ENCODE results near the gene SRPK1. TPM values are rescaled to one million over a fixed set of nuclear protein-coding genes. Genes with fewer than 3 reads are reported as not detected.

SRPK1 gene
- total RNA-seq, 4 donors from 2014 or later, result 25.4 to 36.5 (median 30.4) TPM

DNA sequence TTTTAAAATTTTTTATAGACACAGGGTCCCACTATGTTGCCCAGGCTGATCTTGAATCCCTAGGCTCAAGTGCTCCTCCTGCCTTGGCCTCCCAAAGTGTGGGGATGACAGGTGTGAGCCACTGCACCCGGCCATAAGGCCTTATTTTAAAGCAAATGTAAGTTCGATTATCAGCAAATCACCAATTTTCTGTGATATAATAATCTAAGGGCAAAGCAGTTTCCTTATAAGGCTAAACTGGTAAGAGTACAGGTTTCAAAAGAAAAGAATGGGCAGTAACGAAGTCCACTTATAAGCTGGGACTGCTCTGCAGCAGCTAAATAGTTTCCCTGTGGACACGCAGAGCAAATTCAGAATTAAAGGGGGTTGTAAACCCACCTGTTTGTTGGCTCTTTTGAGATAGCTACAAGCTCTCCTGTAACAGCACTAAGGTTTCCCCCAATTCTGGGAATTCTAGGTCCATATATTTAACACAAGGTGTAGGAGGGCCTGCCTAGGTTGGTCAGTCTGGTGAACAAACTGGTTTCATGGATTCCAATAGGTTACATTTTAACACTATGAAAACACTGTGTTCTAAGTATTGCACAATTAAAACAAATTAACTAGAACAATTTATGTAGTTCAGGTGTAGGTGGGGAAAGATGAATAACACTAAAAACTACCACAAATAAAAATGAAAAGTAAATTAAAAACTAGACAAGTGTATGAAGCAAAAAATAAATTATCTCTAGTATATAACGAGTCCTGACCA lies 89.5 kb downstream of the SRPK1 start:
- Histone ChIP-seq H3K9me3 (no peaks in the 10 kb centered on the region), H3K27ac (replicated peaks in 1 of 4) (no peak overlapping the region), H3K4me1 (peaks cover 0 to 14% (median 10%) of the 10 kb centered on the region in 4 donors), H3K27me3 (no peaks in the 10 kb centered on the region), H3K36me3 (peaks cover 0 to 30% (median 12%) of the 10 kb centered on the region in 4 donors), H3K4me3 (no peak overlapping the region)
- intact Hi-C loops (cut with DNase I), result no loop called here
- no peak for TF ChIP-seq EP300 (IDR thresholded peaks at IDR 0.05)
- TF ChIP-seq, protein P1, sequence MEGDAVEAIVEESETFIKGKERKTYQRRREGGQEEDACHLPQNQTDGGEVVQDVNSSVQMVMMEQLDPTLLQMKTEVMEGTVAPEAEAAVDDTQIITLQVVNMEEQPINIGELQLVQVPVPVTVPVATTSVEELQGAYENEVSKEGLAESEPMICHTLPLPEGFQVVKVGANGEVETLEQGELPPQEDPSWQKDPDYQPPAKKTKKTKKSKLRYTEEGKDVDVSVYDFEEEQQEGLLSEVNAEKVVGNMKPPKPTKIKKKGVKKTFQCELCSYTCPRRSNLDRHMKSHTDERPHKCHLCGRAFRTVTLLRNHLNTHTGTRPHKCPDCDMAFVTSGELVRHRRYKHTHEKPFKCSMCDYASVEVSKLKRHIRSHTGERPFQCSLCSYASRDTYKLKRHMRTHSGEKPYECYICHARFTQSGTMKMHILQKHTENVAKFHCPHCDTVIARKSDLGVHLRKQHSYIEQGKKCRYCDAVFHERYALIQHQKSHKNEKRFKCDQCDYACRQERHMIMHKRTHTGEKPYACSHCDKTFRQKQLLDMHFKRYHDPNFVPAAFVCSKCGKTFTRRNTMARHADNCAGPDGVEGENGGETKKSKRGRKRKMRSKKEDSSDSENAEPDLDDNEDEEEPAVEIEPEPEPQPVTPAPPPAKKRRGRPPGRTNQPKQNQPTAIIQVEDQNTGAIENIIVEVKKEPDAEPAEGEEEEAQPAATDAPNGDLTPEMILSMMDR (IDR thresholded peaks at IDR 0.05), result no peak
- no peak for TF ChIP-seq POLR2A (IDR thresholded peaks at IDR 0.05; ENCODE audit: low read depth)
- TF ChIP-seq POLR2AphosphoS5 (IDR thresholded peaks at IDR 0.05), result no peak
- DNase-seq (ENCODE audit: extremely low spot score), result no peak
- WGBS, result 93% methylated on average over 5 of the region's 5 CpGs

DNA sequence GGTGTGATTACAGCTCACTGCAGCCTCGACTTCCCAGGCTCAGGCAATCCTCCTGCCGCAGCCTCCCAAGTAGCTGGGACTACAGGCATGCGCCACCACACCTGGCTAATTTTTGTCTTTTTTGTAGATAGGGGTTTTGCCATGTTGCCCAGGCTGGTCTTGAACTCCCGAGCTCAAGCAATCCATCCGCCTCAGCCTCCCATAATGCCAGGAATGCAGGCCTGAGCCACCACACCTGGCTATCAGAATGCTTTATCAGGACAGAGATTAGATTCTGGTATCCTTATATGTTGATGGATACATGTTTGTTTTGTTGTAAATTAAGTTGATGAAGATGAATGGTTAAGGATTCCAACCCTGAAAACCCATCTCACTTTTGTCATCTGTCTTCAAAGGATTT lies 91.6 kb downstream of the SRPK1 start:
- Histone ChIP-seq H3K27me3 (peaks cover 0 to 11% (median 0%) of the 10 kb centered on the region in 4 donors), H3K27ac (replicated peaks in 1 of 4) (no peak overlapping the region), H3K36me3 (peaks cover 0 to 13% (median 6%) of the 10 kb centered on the region in 4 donors), H3K4me1 (no peaks in the 10 kb centered on the region), H3K9me3 (no peaks in the 10 kb centered on the region), H3K4me3 (no peak overlapping the region)
- WGBS, result 91% methylated on average over 5 of the region's 5 CpGs
- no peak for TF ChIP-seq EP300 (IDR thresholded peaks at IDR 0.05)
- no peak for TF ChIP-seq POLR2AphosphoS5 (IDR thresholded peaks at IDR 0.05)
- no peak for TF ChIP-seq POLR2A (IDR thresholded peaks at IDR 0.05; ENCODE audit: low read depth)
- no peak for DNase-seq (ENCODE audit: extremely low spot score)
- intact Hi-C loops (cut with DNase I), result no loop called here

DNA sequence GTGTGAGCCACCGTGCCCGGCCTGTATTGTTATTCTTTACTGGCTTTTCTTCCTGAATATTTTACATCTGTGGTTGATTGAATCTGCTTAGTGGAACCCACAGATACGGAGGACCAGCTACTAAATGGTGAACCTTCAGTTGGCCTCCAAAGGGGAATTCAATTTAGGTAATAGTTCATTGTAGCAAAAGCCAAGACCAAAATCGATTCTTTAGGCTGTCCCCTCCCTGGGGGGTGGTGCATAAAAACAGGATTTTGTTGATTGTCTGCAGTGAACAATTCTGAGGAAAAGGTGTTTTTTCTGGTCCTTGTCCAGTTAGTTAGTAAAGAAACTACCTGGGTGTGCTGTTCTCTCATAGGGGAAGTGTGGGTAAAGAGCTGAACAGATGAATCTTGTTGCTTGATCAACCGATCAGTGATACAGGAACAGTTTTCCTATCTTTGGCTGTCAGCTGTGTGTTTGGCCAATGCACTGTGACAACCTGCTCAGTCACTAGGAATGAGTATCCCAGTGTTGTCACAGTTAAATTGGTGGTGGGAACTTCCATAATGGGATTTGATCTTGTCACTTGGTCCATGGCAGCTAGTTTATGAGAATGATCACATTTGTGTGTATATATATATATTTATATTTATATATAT lies 96.2 kb downstream of the SRPK1 start:
- no peak for TF ChIP-seq EP300 (IDR thresholded peaks at IDR 0.05)
- TF ChIP-seq, protein P1 (IDR thresholded peaks at IDR 0.05), result no peak
- Histone ChIP-seq H3K4me1 (no peaks in the 10 kb centered on the region), H3K27ac (replicated peaks in 1 of 4) (no peak overlapping the region), H3K4me3 (no peak overlapping the region), H3K27me3 (peaks cover 0 to 16% (median 0%) of the 10 kb centered on the region in 4 donors), H3K36me3 (no peaks in the 10 kb centered on the region), H3K9me3 (no peaks in the 10 kb centered on the region)
- intact Hi-C loops (cut with DNase I), result no loop called here
- no peak for DNase-seq (ENCODE audit: extremely low spot score)
- 84% methylated on average over 5 of the region's 5 CpGs for WGBS

- intact Hi-C loops (cut with DNase I), result no loop called here
- TF ChIP-seq EP300 (IDR thresholded peaks at IDR 0.05), result no peak
- TF ChIP-seq POLR2A (IDR thresholded peaks at IDR 0.05; ENCODE audit: low read depth), result no peak
- TF ChIP-seq, protein P1 (IDR thresholded peaks at IDR 0.05), result no peak
- H3K9me3 ChIP-seq, result no peaks in the 10 kb centered on the region
Measured at GRCh38 chr6:35823601-35824000, 97.3 kb downstream of the SRPK1 start.

GRCh38 chr6:35817515-35817914 lies 103.4 kb downstream of the SRPK1 start:
- DNase-seq (ENCODE audit: extremely low spot score), result no peak
- no peaks in the 10 kb centered on the region for H3K36me3 ChIP-seq
- H3K4me3 ChIP-seq, result no peak overlapping the region
- intact Hi-C loops (cut with DNase I), result no loop called here
- peaks cover 0 to 6% (median 0%) of the 10 kb centered on the region in 4 donors for H3K27me3 ChIP-seq
- peaks cover 0 to 18% (median 13%) of the 10 kb centered on the region in 4 donors for H3K9me3 ChIP-seq
- no peak overlapping the region for H3K27ac ChIP-seq (replicated peaks in 1 of 4)
- TF ChIP-seq POLR2A (IDR thresholded peaks at IDR 0.05; ENCODE audit: low read depth) (no peak), POLR2AphosphoS5 (IDR thresholded peaks at IDR 0.05) (no peak), EP300 (IDR thresholded peaks at IDR 0.05) (no peak)
- TF ChIP-seq, protein P1 (IDR thresholded peaks at IDR 0.05), result no peak
- no peaks in the 10 kb centered on the region for H3K4me1 ChIP-seq

More at GRCh38 chr6:35823601-35824000, 97.3 kb downstream of the SRPK1 start:
- Histone ChIP-seq H3K27ac (replicated peaks in 1 of 4) (no peak overlapping the region), H3K36me3 (no peaks in the 10 kb centered on the region), H3K4me3 (no peak overlapping the region), H3K27me3 (peaks cover 0 to 20% (median 0%) of the 10 kb centered on the region in 4 donors), H3K4me1 (no peaks in the 10 kb centered on the region)
- DNase-seq (ENCODE audit: extremely low spot score), result no peak
- 88% methylated on average over 2 of the region's 2 CpGs for WGBS

Data from esophagus muscularis mucosa (tissue), 4 donors.